BLaER1 treated with 17β-estradiol and CSF1 and Interleukin-3, amounts not matched to agents 10 nM and 100 nM (cell line): Measurements from ENCODE around the gene NPTN.

ENCODE experiments used
- H3K27ac ChIP-seq, 11 experiments: shearing (Covaris generic); formaldehyde crosslinking; 2 replicates each; pipeline ENCODE4 v1.8.1; 2022
- H3K27me3 ChIP-seq, 11 experiments: shearing (Covaris generic); formaldehyde crosslinking; 2 replicates each; pipeline ENCODE4 v1.8.1; 2022
- H3K36me3 ChIP-seq, 11 experiments: shearing (Covaris generic); formaldehyde crosslinking; 2 replicates each; pipeline ENCODE4 v1.8.1; 2022
- H3K4me1 ChIP-seq, 10 experiments: shearing (Covaris generic); formaldehyde crosslinking; 2 replicates each; pipeline ENCODE4 v1.8.1; 2022
- H3K4me2 ChIP-seq, 11 experiments: shearing (Covaris generic); formaldehyde crosslinking; 2 replicates each; pipeline ENCODE4 v1.8.1; 2022
- H3K4me3 ChIP-seq, 10 experiments: shearing (Covaris generic); formaldehyde crosslinking; 2 replicates each; pipeline ENCODE4 v1.8.1; 2022
- H3K9ac ChIP-seq, 11 experiments: shearing (Covaris generic); formaldehyde crosslinking; 2 replicates each; pipeline ENCODE4 v1.8.1; 2022
- H3K9me3 ChIP-seq, 11 experiments: shearing (Covaris generic); formaldehyde crosslinking; replicated peaks in 1 of 11; 2 replicates each; pipeline ENCODE4 v1.8.1; 2022
- H4K20me1 ChIP-seq, 11 experiments: shearing (Covaris generic); formaldehyde crosslinking; 2 replicates each; pipeline ENCODE4 v1.8.1; 2022
- Cebpa-rat ChIP-seq, 11 experiments: shearing (Covaris generic); IDR thresholded peaks; 2 replicates each; pipeline ENCODE4 v1.8.1; 2022

The NPTN gene

DNA sequence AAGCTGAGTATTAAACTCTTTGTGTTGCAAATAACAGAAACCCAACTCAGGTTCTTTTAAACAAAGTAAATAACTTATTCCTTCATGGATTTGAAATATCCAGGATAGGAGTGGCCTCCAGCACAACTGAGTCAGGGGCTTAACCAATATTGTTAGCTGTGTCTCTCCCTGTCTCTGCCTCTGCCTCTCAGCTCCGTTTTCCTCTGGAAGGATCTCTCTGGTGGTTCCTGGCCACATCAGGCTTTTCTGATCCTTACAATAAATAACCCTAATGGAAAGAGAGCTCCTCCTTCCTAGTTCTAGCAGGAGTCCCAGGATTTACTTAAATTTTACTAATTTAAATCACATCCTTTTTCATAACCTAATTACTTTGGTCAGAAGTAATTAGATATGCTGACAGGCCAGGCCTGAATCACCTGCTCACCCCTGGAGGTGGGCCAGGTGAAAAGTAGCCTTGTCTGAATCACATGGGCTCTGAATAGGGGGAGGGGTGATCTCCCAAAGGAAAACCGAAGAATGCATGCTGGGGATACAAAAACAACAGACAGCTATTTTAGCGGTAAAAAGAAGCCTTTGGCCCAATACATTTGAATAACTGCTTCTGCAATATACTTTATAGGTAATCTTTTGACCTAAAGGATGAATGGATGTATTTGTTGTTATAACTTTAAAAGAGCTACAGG is 114.9 kb downstream of the NPTN start:
- Histone ChIP-seq H3K4me2 (peak overlapping the region in 7 of 11 experiments; percentile 37 to 77 (median 57); a peak in 14 of 22 replicates), H3K27me3 (no peaks in the 10 kb centered on the region), H4K20me1 (no peaks in the 10 kb centered on the region), H3K9ac (no peak overlapping the region), H3K27ac (peak overlapping the region in 5 of 11 experiments; percentile 27 to 72 (median 60); a peak in 9 of 22 replicates), H3K36me3 (no peaks in the 10 kb centered on the region), H3K4me1 (peaks cover 0 to 41% (median 27%) of the 10 kb centered on the region in 10 experiments; a peak in 14 of 20 replicates), H3K9me3 (peaks cover 0 to 50% (median 4%) of the 10 kb centered on the region in 11 experiments; a peak in 10 of 22 replicates), H3K4me3 (peak overlapping the region in 2 of 10 experiments; percentile 13 to 33; a peak in 2 of 20 replicates)
- no peak for TF ChIP-seq Cebpa-rat (IDR thresholded peaks at IDR 0.05)

DNA sequence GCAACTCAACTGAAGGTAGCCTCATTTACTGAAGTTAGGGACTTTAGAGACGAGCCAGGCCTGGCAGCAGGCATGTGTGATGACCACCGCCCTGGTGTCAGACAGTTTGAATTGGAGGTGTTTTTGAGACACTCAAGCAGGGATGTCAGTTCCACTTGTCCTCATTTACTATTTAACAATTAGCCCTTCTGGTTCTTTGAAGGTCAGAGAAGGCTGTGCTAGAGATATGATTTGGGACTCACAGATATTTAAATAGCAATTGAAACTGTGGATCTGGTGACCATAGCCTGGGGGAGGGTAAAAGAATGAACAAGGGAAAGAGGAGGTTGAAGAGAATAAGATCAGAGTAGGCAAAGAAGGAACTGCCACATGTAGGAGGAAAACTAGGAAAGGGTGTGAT is 115.6 kb downstream of the NPTN start:
- Histone ChIP-seq H3K4me2 (peak overlapping the region in 6 of 11 experiments; percentile 48 to 77 (median 62); a peak in 12 of 22 replicates), H3K4me1 (peaks cover 0 to 41% (median 27%) of the 10 kb centered on the region in 10 experiments; a peak in 14 of 20 replicates), H3K36me3 (no peaks in the 10 kb centered on the region), H3K27me3 (no peaks in the 10 kb centered on the region), H3K9ac (no peak overlapping the region), H3K4me3 (no peak overlapping the region), H3K27ac (peak overlapping the region in 4 of 11 experiments; percentile 27 to 72 (median 58); a peak in 7 of 22 replicates), H4K20me1 (no peaks in the 10 kb centered on the region), H3K9me3 (peaks cover 0 to 43% (median 4%) of the 10 kb centered on the region in 11 experiments; a peak in 10 of 22 replicates)
- TF ChIP-seq Cebpa-rat (IDR thresholded peaks at IDR 0.05) = no peak

DNA sequence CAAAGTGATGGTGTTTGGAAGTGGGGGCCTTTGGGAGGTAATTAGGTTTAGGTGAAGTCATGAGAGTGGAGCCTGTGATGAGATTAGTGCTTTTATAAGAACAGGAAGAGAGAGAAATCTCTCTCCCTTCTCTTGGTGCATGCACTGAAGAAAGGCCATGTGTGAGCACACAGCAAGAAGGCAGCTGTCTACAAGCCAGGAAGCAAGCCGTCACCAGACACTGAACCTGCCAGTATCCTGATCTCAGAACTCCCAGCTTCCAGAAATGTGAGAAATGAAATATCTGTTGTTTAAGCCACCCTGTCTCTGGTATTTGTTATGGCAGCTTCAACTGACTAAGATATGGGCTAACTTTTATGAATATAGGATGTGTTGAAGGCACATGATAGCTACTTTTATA is 117.7 kb downstream of the NPTN start:
- Histone ChIP-seq H4K20me1 (no peaks in the 10 kb centered on the region), H3K27ac (no peak overlapping the region), H3K9ac (no peak overlapping the region), H3K4me3 (no peak overlapping the region), H3K4me1 (peaks cover 0 to 40% (median 27%) of the 10 kb centered on the region in 10 experiments; a peak in 14 of 20 replicates), H3K27me3 (no peaks in the 10 kb centered on the region), H3K4me2 (no peak overlapping the region), H3K9me3 (peaks cover 0 to 31% (median 4%) of the 10 kb centered on the region in 11 experiments; a peak in 10 of 22 replicates), H3K36me3 (no peaks in the 10 kb centered on the region)
- no peak for TF ChIP-seq Cebpa-rat (IDR thresholded peaks at IDR 0.05)
